ENCODE data around the gene SIDT1.

Gene SIDT1

DNA sequence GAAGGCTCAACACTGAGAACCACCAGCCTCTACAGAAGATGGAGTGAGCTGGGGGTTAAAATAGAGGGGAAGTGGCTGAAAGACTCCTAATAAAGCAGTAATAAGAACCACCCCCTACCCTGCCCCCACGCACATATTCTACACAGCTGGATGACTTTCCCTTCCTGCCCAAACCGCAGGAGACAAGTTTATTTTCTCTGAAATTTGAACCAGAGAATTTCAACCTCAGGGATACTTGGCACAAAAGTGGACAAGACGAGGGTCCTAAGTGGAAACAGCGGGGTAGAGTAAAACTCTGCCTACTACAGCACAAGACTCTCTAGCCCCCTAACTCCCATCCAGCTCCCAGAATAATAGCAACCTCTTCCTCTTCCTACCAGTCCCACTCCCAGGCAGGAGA lies 135.7 kb downstream of the SIDT1 start:
- H3K4me3 ChIP-seq (ENCODE audit: low read depth, low read length) = no peak overlapping the region
- no peak for DNase-seq (ENCODE audit: low read depth, low spot score)
- ChIA-PET CTCF (no interaction called here), POLR2A (no interaction called here)
- TF ChIP-seq, protein P1, sequence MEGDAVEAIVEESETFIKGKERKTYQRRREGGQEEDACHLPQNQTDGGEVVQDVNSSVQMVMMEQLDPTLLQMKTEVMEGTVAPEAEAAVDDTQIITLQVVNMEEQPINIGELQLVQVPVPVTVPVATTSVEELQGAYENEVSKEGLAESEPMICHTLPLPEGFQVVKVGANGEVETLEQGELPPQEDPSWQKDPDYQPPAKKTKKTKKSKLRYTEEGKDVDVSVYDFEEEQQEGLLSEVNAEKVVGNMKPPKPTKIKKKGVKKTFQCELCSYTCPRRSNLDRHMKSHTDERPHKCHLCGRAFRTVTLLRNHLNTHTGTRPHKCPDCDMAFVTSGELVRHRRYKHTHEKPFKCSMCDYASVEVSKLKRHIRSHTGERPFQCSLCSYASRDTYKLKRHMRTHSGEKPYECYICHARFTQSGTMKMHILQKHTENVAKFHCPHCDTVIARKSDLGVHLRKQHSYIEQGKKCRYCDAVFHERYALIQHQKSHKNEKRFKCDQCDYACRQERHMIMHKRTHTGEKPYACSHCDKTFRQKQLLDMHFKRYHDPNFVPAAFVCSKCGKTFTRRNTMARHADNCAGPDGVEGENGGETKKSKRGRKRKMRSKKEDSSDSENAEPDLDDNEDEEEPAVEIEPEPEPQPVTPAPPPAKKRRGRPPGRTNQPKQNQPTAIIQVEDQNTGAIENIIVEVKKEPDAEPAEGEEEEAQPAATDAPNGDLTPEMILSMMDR (IDR thresholded peaks at IDR 0.05; ENCODE audit: insufficient read depth, low read length, missing control alignments) = no peak

- ChIA-PET CTCF (no interaction called here), POLR2A (no interaction called here)
Observed at GRCh38 chr3:113673593-113673992, 141.2 kb downstream of the SIDT1 start.

DNA sequence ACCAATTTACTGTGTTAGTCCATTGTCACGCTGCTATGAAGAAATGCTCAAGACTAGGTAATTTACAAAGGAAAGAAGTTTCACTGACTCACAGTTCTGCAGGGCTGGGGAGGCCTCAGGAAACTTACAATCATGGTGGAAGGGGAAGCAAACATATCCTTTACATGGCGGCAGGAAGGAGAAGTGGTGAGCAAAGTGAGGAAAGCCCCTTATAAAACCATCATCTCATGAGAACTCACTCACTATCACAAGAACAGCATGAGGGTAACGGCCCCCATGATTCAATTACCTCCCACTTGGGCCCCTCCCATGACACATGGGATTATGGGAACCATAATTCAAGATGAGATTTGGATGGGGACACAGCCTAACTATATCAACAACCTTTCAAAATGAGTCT lies 143.9 kb downstream of the SIDT1 start:
- ChIA-PET CTCF (no interaction called here), POLR2A (no interaction called here)
- no peak overlapping the region for H3K4me3 ChIP-seq (ENCODE audit: low read depth, low read length)
- TF ChIP-seq, protein P1 (IDR thresholded peaks at IDR 0.05; ENCODE audit: insufficient read depth, low read length, missing control alignments) = no peak
- no peak for DNase-seq (ENCODE audit: low read depth, low spot score)

More at GRCh38 chr3:113673593-113673992, 141.2 kb downstream of the SIDT1 start:
- H3K4me3 ChIP-seq (ENCODE audit: low read depth, low read length) = no peak overlapping the region
- TF ChIP-seq, protein P1 (IDR thresholded peaks at IDR 0.05; ENCODE audit: insufficient read depth, low read length, missing control alignments) = no peak
- DNase-seq (ENCODE audit: low read depth, low spot score) = no peak

- CTCF ChIA-PET = no interaction called here
- TF ChIP-seq, protein P1 (IDR thresholded peaks at IDR 0.05; ENCODE audit: insufficient read depth, low read length, missing control alignments) = no peak
- no peak overlapping the region for H3K4me3 ChIP-seq (ENCODE audit: low read depth, low read length)
- no peak for DNase-seq (ENCODE audit: low read depth, low spot score)
- POLR2A ChIA-PET = no interaction called here
Observed at GRCh38 chr3:113677737-113678136, 145.4 kb downstream of the SIDT1 start.

GRCh38 chr3:113678773-113679172 lies 146.4 kb downstream of the SIDT1 start:
- TF ChIP-seq, protein P1 (IDR thresholded peaks at IDR 0.05; ENCODE audit: insufficient read depth, low read length, missing control alignments) = no peak
- ChIA-PET CTCF (no interaction called here), POLR2A (no interaction called here)
- no peak overlapping the region for H3K4me3 ChIP-seq (ENCODE audit: low read depth, low read length)
- no peak for DNase-seq (ENCODE audit: low read depth, low spot score)
